GM12874 (cell line): ENCODE results near the gene ABCA5.

ENCODE experiments used
- CTCF ChIP-seq: IDR thresholded peaks from 2 replicates; pipeline ENCODE4 v1.5.1; 2011; ENCODE audit warnings: low read depth, mild to moderate bottlenecking, control low read depth, low read length, moderate library complexity; ENCODE audit not compliant: insufficient read depth

ABCA5 gene

GRCh38 chr17:69300222-69300621 lies 26.7 kb downstream of the ABCA5 start:
- TF ChIP-seq CTCF: no peak

GRCh38 chr17:69287168-69287567 lies 39.8 kb downstream of the ABCA5 start:
- no peak for TF ChIP-seq CTCF

- TF ChIP-seq CTCF: no peak
Measured at GRCh38 chr17:69286257-69286656, 40.7 kb downstream of the ABCA5 start.

- TF ChIP-seq CTCF: no peak
Measured at GRCh38 chr17:69284646-69285045, 42.3 kb downstream of the ABCA5 start.

GRCh38 chr17:69282002-69282401 lies 44.9 kb downstream of the ABCA5 start:
- TF ChIP-seq CTCF: no peak

GRCh38 chr17:69275751-69276150 lies 51.2 kb downstream of the ABCA5 start:
- TF ChIP-seq CTCF: no peak

GRCh38 chr17:69271023-69271422 lies 55.9 kb downstream of the ABCA5 start:
- TF ChIP-seq CTCF: no peak
